Left lung (tissue), 10 donors: ENCODE measurements around the gene ZIC2. TPM values are rescaled to one million over a fixed set of nuclear protein-coding genes. Genes with fewer than 3 reads are reported as not detected.
"Not testable (repeated sequence)": the region's sequence is repeated elsewhere in the genome, so short reads cannot be mapped to it uniquely, and the experiment has no call there.

Experiments
- ATAC-seq: fragments of 200-7000 bp; cut with Tn5 transposase; one replicate; pipeline ENCODE4 v1.9.1; 2020; ENCODE audit warnings: moderate library complexity
- DNase-seq, 4 donors: peaks; one replicate each; pipeline ENCODE4 v3.0.0-alpha.2; 2013 to 2020
- H3K27ac ChIP-seq, 2 donors: fragments of 200-600 bp; sonication (generic) in 1 of 2; one replicate each; pipeline versions ENCODE4 v1.5.0 to v1.8.0; 2020 to 2021
- H3K27me3 ChIP-seq, 2 donors: fragments of 200-600 bp; sonication (generic) in 1 of 2; one replicate each; pipeline versions ENCODE4 v1.5.0 to v1.8.0; 2020 to 2021
- H3K36me3 ChIP-seq, 2 donors: fragments of 200-600 bp; sonication (generic) in 1 of 2; one replicate each; pipeline versions ENCODE4 v1.5.0 to v1.8.0; 2020 to 2021
- H3K4me1 ChIP-seq, 2 donors: fragments of 200-600 bp; one replicate each; pipeline ENCODE4 v1.8.0; 2021
- H3K4me3 ChIP-seq, 2 donors: fragments of 200-600 bp; sonication (generic) in 1 of 2; one replicate each; pipeline versions ENCODE4 v1.5.0 to v1.8.0; 2020 to 2021; ENCODE audit warnings: mild to moderate bottlenecking in 1 of 2
- H3K9me3 ChIP-seq, 2 donors: fragments of 200-600 bp; sonication (generic) in 1 of 2; one replicate each; pipeline versions ENCODE4 v1.5.0 to v1.8.0; 2020 to 2021
- CTCF ChIP-seq, 2 donors: fragments of 200-600 bp; sonication (generic) in 1 of 2; IDR thresholded peaks; one replicate each; pipeline versions ENCODE4 v1.5.0 to v1.8.0; 2021; ENCODE audit warnings: antibody characterized with exemption in 2 of 2
- intact Hi-C, 2 donors: fragments of 100-400 bp; cut with DNase I; formaldehyde crosslinking; loops; one replicate each; pipeline versions ENCODE4 v1.11.2 to v1.14.2; 2022
- polyA plus RNA-seq, 6 donors: library from polyadenylated mRNA; unstranded; fragments of 120-200 nt; gene quantifications; one replicate each; pipeline ENCODE4 v1.2.1, GENCODE V29; 2013; ENCODE audit not compliant: insufficient read length in 6 of 6
- total RNA-seq, 2 donors: library from RNA; stranded (reverse); fragmentation: NEBNext Ultra II Directional; extraction: Animal tissue kit (Norgen Biotek cat#: 25700); gene quantifications; one replicate each; pipeline ENCODE4 v1.2.1, GENCODE V29; 2021
- donor health status: DM: no; HTN: yes; CAD: no.
- donor health status: DM: no; HTN: no; CAD: no.

The ZIC2 gene
- total and polyA plus RNA-seq, 8 donors, result 0.06 to 0.21 (median 0.15) TPM; not detected in 4

DNA sequence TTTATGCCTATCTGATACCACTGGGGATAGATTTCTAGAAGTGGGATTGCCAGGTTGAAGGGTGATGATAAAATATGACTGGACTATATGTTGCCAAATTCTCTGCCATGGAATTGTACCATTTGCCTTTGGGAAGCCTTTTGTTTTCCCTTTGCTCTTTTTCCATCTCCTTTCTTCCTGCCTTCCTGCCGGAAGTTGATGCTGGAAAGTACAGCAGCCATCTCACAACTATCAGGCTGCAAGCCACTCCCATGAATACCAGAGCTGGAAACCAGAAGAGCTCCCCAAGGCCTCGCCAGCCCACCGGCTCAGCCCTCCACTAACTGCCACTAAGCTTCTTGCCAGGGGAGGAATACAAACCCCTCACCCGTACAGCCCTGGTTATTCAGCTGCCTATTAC is 39.7 kb upstream of the ZIC2 start:
- intact Hi-C loops, result no loop called here
- no peaks in the 10 kb centered on the region for H3K4me1 ChIP-seq
- H3K4me3 ChIP-seq, result no peak overlapping the region
- no peaks in the 10 kb centered on the region for H3K36me3 ChIP-seq
- no peaks in the 10 kb centered on the region for H3K9me3 ChIP-seq
- H3K27ac ChIP-seq, result no peak overlapping the region
- ATAC-seq, result no peak
- H3K27me3 ChIP-seq, result peaks cover 0 to 84% of the 10 kb centered on the region in 2 donors
- no peak for DNase-seq
- TF ChIP-seq CTCF (IDR thresholded peaks at IDR 0.05), result no peak

DNA sequence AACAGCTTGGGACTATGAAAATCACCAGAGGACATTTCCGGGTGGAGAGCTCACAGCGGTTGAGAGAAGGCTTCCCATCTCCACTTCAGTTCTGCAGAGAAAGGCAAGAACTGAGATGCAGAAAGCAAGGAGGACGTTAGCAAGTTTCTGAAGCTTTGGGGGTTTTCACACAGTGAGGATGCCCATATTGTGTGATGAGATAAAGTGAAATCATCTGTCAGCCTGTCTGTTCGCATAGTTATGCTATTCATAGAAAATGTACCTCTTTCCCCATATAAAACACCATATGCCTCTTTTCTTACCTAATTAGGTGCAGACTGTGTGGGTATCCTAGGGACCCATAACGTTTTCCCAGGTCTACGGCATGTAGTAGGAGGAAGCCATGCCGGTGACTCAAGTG is 37.5 kb upstream of the ZIC2 start:
- DNase-seq, result no peak
- no peaks in the 10 kb centered on the region for H3K4me1 ChIP-seq
- no peak overlapping the region for H3K27ac ChIP-seq
- no peak overlapping the region for H3K4me3 ChIP-seq
- peaks cover 0 to 89% of the 10 kb centered on the region in 2 donors for H3K27me3 ChIP-seq
- H3K36me3 ChIP-seq, result no peaks in the 10 kb centered on the region
- ATAC-seq, result no peak
- intact Hi-C loops, result no loop called here
- H3K9me3 ChIP-seq, result no peaks in the 10 kb centered on the region
- TF ChIP-seq CTCF (IDR thresholded peaks at IDR 0.05), result no peak

- Histone ChIP-seq H3K27ac (no peak overlapping the region), H3K4me3 (no peak overlapping the region), H3K36me3 (no peaks in the 10 kb centered on the region), H3K4me1 (peaks cover 0 to 4% of the 10 kb centered on the region in 2 donors), H3K27me3 (peaks cover 0 to 91% of the 10 kb centered on the region in 2 donors), H3K9me3 (no peaks in the 10 kb centered on the region)
- intact Hi-C loops, result no loop called here
- no peak for TF ChIP-seq CTCF (IDR thresholded peaks at IDR 0.05)
- ATAC-seq (no peak), DNase-seq (no peak)
Measured at GRCh38 chr13:99944606-99945005, 37.0 kb upstream of the ZIC2 start.

DNA sequence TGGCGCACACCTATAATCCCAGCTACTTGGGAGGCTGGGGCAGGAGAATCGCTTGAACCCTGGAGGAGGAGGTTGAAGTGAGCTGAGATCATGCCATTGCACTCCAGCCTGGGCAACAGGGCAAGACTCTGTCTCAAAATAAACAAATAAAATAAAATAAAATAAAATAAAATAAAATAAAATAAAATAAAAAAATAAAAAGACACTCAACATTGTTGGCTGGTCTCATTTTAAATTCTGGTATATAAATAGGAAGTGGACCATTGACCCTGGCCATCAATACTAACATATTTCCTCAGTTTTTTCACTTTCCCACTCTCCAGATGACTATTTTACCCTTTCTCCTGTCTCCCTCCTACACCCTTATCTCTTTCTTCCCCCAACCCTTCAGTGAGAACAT is 36.1 kb upstream of the ZIC2 start:
- H3K9me3 ChIP-seq, H3K4me1 ChIP-seq, H3K27ac ChIP-seq, intact Hi-C loops, ATAC-seq, H3K4me3 ChIP-seq, DNase-seq, H3K36me3 ChIP-seq: not testable (repeated sequence)
- peaks cover 0 to 89% of the 10 kb centered on the region in 2 donors for H3K27me3 ChIP-seq

- no peaks in the 10 kb centered on the region for H3K9me3 ChIP-seq
- H3K36me3 ChIP-seq, result no peaks in the 10 kb centered on the region
- H3K27me3 ChIP-seq, result peaks cover 0 to 82% of the 10 kb centered on the region in 2 donors
- DNase-seq, result no peak
- H3K4me3 ChIP-seq, result no peak overlapping the region
- H3K27ac ChIP-seq, result no peak overlapping the region
- no peak for TF ChIP-seq CTCF (IDR thresholded peaks at IDR 0.05)
- intact Hi-C loops, result no loop called here
- ATAC-seq, result no peak
- peaks cover 0 to 9% of the 10 kb centered on the region in 2 donors for H3K4me1 ChIP-seq
Measured at GRCh38 chr13:99947666-99948065, 33.9 kb upstream of the ZIC2 start.

- ATAC-seq (no peak), DNase-seq (no peak)
- no peaks in the 10 kb centered on the region for H3K9me3 ChIP-seq
- H3K4me3 ChIP-seq, result no peak overlapping the region
- peaks cover under 1 to 86% of the 10 kb centered on the region in 2 donors for H3K27me3 ChIP-seq
- H3K36me3 ChIP-seq, result no peaks in the 10 kb centered on the region
- TF ChIP-seq CTCF (IDR thresholded peaks at IDR 0.05), result no peak
- H3K4me1 ChIP-seq, result peaks cover 0 to 9% of the 10 kb centered on the region in 2 donors
- H3K27ac ChIP-seq, result no peak overlapping the region
- intact Hi-C loops, result no loop called here
Measured at GRCh38 chr13:99948411-99948810, 33.2 kb upstream of the ZIC2 start.
